ENCODE data around the gene FRMPD2.
"Not testable (repeated sequence)": the region's sequence is repeated elsewhere in the genome, so short reads cannot be mapped to it uniquely, and the experiment has no call there.

The FRMPD2 gene

GRCh38 chr10:48286356-48286755 is 11.9 kb upstream of the FRMPD2 start:
- CTCF ChIA-PET = no interaction called here
- no peak for DNase-seq (ENCODE audit: low spot score)
- H3K27ac ChIP-seq = no peak overlapping the region
- TF ChIP-seq, protein P1, sequence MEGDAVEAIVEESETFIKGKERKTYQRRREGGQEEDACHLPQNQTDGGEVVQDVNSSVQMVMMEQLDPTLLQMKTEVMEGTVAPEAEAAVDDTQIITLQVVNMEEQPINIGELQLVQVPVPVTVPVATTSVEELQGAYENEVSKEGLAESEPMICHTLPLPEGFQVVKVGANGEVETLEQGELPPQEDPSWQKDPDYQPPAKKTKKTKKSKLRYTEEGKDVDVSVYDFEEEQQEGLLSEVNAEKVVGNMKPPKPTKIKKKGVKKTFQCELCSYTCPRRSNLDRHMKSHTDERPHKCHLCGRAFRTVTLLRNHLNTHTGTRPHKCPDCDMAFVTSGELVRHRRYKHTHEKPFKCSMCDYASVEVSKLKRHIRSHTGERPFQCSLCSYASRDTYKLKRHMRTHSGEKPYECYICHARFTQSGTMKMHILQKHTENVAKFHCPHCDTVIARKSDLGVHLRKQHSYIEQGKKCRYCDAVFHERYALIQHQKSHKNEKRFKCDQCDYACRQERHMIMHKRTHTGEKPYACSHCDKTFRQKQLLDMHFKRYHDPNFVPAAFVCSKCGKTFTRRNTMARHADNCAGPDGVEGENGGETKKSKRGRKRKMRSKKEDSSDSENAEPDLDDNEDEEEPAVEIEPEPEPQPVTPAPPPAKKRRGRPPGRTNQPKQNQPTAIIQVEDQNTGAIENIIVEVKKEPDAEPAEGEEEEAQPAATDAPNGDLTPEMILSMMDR (conservative IDR thresholded peaks at IDR 0.05; ENCODE audit: low read depth) = no peak
- POLR2A ChIA-PET (ENCODE audit: low non-redundant PET) = interaction anchor here (0.5 kb wide), 1 partner anchor 902 kb away, joined by 3 read pairs; the partner anchor contains the start of gene ZNF488

- TF ChIP-seq, protein P1 (conservative IDR thresholded peaks at IDR 0.05; ENCODE audit: low read depth) = no peak
- ChIA-PET POLR2A (ENCODE audit: low non-redundant PET) (no interaction called here), CTCF (no interaction called here)
- no peak for DNase-seq (ENCODE audit: low spot score)
- no peak overlapping the region for H3K27ac ChIP-seq
Measured at GRCh38 chr10:48285710-48286109, 11.2 kb upstream of the FRMPD2 start.

GRCh38 chr10:48284811-48285210 is 10.3 kb upstream of the FRMPD2 start:
- POLR2A ChIA-PET (ENCODE audit: low non-redundant PET) = no interaction called here
- TF ChIP-seq, protein P1 (conservative IDR thresholded peaks at IDR 0.05; ENCODE audit: low read depth) = no peak

GRCh38 chr10:48284002-48284546 is 9.6 kb upstream of the FRMPD2 start:
- no peak for DNase-seq (ENCODE audit: low spot score)
- H3K27ac ChIP-seq = no peak overlapping the region
- TF ChIP-seq, protein P1 (conservative IDR thresholded peaks at IDR 0.05; ENCODE audit: low read depth) = no peak
- ChIA-PET POLR2A (ENCODE audit: low non-redundant PET) (no interaction called here), CTCF (no interaction called here)

More at GRCh38 chr10:48284811-48285210, 10.3 kb upstream of the FRMPD2 start:
- no peak overlapping the region for H3K27ac ChIP-seq
- DNase-seq (ENCODE audit: low spot score) = no peak
- CTCF ChIA-PET = no interaction called here

- POLR2A ChIA-PET (ENCODE audit: low non-redundant PET) = no interaction called here
- TF ChIP-seq, protein P1 (conservative IDR thresholded peaks at IDR 0.05; ENCODE audit: low read depth) = no peak
- CTCF ChIA-PET = no interaction called here
- no peak overlapping the region for H3K27ac ChIP-seq
- DNase-seq (ENCODE audit: low spot score) = no peak
Measured at GRCh38 chr10:48282829-48283228, 8.3 kb upstream of the FRMPD2 start.

- POLR2A ChIA-PET (ENCODE audit: low non-redundant PET); DNase-seq (ENCODE audit: low spot score); CTCF ChIA-PET; H3K27ac ChIP-seq: not testable (repeated sequence)
Measured at GRCh38 chr10:48281697-48282096, 7.2 kb upstream of the FRMPD2 start.

DNA sequence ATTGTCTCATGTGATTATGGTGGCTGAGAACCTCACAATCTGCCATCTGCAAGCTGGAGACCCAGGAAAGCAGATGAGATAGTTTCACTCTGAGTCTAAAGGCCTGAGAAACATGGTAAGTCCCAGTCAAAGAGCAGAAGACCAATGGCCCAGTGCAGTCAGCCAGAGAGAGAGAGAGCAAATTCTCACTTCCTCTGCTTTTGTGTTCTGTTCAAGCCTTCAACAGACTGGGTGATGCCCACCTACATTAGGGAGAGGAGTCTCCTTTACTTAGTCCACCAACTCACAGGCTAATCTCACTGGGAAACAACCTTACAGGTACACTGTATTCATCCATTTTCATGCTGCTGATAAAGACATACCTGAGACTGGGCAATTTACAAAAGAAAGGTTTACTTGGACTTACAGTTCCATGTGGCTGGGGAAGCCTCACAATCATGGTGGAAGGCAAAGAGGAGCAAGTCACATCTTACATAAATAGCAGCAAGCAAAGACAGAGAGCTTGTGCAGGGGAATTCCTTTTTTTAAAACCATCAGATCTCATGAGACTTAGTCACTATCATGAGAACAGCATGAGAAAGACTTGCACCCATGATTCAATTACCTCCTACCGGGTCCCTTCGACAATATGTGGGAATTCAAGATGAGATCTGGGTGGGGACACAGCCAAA is 4.7 kb upstream of the FRMPD2 start:
- CTCF ChIA-PET = no interaction called here
- TF ChIP-seq, protein P1 (conservative IDR thresholded peaks at IDR 0.05; ENCODE audit: low read depth) = no peak
- H3K27ac ChIP-seq = no peak overlapping the region

More for the DNA sequence above, 4.7 kb upstream of the FRMPD2 start:
- POLR2A ChIA-PET (ENCODE audit: low non-redundant PET) = no interaction called here
- no peak for DNase-seq (ENCODE audit: low spot score)

Data from RWPE1 (cell line).